Tibial nerve (tissue), 3 donors: ENCODE results near the gene MC5R.

ENCODE experiments used
- POLR2A ChIP-seq, 2 donors: fragments of 450-650 bp; IDR thresholded peaks; one replicate each; pipeline ENCODE4 v1.6.1; 2017; ENCODE audit warnings: antibody characterized with exemption in 2 of 2, mild to moderate bottlenecking in 2 of 2, moderate library complexity in 2 of 2
- TF ChIP-seq, protein P1 (sequence below), 5 experiments: fragments of 200-600 bp in 3 of 5; fragments of 450-650 bp in 2 of 5; sonication (generic) in 3 of 5; IDR thresholded peaks; one replicate each; pipeline ENCODE4 v1.5.1; 2016 to 2019; ENCODE audit warnings: antibody characterized with exemption in 5 of 5, mild to moderate bottlenecking in 3 of 5, moderate library complexity in 2 of 5

DNA sequence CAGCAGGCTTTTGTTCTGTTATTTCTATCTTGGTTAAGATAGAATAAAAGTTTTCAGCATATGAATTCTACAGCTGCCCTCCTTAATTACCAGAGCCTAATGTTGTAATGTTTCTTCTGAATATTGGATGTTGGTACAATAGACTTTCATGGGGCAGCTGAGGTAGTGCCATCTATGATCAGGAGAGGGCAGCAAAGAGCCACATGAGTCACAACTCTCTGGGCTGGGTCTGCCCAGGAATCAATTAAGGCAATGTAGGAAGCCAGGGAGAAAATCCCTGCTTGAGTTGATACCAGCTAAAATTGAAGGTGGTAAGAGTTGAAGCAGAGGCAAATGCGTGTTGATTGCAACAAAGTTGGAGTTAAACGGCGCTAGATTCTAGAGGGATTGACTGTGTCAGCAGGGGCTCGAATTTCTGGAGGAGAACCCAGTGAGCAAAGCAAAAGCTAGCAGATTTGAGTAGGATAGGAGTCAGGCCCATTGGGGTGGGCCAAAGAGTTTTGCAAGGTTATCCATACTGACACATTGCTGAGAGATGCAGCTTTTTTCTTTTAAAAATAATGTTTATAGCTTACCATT lies 10.6 kb upstream of the MC5R start:
- TF ChIP-seq, protein P1, sequence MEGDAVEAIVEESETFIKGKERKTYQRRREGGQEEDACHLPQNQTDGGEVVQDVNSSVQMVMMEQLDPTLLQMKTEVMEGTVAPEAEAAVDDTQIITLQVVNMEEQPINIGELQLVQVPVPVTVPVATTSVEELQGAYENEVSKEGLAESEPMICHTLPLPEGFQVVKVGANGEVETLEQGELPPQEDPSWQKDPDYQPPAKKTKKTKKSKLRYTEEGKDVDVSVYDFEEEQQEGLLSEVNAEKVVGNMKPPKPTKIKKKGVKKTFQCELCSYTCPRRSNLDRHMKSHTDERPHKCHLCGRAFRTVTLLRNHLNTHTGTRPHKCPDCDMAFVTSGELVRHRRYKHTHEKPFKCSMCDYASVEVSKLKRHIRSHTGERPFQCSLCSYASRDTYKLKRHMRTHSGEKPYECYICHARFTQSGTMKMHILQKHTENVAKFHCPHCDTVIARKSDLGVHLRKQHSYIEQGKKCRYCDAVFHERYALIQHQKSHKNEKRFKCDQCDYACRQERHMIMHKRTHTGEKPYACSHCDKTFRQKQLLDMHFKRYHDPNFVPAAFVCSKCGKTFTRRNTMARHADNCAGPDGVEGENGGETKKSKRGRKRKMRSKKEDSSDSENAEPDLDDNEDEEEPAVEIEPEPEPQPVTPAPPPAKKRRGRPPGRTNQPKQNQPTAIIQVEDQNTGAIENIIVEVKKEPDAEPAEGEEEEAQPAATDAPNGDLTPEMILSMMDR (IDR thresholded peaks at IDR 0.05) = peak; percentile 48 to 82 (median 73)
- no peak for TF ChIP-seq POLR2A (IDR thresholded peaks at IDR 0.05)
